ENCODE results near the gene COL6A1.

DNA sequence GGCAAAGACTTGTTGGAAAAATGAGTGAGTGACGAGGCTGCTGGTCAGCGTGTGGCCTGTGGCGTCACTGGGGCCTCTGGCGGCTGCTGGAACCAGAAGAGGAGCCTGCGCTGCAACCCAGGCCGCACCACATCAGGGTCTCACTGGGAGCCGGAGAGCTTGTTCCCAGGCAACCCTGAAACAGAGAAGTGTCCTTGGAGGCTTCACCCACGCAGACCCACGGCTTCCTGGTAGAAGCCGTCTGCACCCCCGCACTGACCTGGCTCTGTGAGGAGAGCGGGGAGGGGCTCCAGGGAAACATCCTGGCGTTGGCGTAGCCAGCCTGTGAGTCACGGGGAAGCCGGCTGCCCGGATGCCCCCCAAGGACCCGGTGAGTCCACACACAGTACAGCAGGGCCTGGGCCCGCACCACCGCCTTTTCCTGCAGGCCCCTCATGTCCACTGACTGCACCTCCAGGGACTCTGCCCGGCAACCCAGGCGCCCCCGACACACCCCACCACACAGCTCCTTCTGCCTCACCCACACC lies 57.4 kb downstream of the COL6A1 start:
- TF ChIP-seq SIN3A (IDR thresholded peaks at IDR 0.05; ENCODE audit: borderline replicate concordance, insufficient read depth, low read length) (no peak), POLR2AphosphoS5 (IDR thresholded peaks at IDR 0.05; ENCODE audit: low read depth, low read length) (no peak), TAF1 (IDR thresholded peaks at IDR 0.05; ENCODE audit: borderline replicate concordance, insufficient read depth, low read length) (no peak), FOXP2 (optimal IDR thresholded peaks at IDR 0.05; ENCODE audit: borderline replicate concordance, extremely low read depth, extremely low read length, insufficient read depth) (no peak)
- TF ChIP-seq, protein P1, sequence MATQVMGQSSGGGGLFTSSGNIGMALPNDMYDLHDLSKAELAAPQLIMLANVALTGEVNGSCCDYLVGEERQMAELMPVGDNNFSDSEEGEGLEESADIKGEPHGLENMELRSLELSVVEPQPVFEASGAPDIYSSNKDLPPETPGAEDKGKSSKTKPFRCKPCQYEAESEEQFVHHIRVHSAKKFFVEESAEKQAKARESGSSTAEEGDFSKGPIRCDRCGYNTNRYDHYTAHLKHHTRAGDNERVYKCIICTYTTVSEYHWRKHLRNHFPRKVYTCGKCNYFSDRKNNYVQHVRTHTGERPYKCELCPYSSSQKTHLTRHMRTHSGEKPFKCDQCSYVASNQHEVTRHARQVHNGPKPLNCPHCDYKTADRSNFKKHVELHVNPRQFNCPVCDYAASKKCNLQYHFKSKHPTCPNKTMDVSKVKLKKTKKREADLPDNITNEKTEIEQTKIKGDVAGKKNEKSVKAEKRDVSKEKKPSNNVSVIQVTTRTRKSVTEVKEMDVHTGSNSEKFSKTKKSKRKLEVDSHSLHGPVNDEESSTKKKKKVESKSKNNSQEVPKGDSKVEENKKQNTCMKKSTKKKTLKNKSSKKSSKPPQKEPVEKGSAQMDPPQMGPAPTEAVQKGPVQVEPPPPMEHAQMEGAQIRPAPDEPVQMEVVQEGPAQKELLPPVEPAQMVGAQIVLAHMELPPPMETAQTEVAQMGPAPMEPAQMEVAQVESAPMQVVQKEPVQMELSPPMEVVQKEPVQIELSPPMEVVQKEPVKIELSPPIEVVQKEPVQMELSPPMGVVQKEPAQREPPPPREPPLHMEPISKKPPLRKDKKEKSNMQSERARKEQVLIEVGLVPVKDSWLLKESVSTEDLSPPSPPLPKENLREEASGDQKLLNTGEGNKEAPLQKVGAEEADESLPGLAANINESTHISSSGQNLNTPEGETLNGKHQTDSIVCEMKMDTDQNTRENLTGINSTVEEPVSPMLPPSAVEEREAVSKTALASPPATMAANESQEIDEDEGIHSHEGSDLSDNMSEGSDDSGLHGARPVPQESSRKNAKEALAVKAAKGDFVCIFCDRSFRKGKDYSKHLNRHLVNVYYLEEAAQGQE (IDR thresholded peaks at IDR 0.05; ENCODE audit: insufficient read depth in 1 of 2, low read depth in 2 of 2, low read length in 2 of 2): no peak

All from PFSK-1 (cell line).